ENCODE results near the gene FGF5. TPM values are rescaled to one million over a fixed set of nuclear protein-coding genes. Genes with fewer than 3 reads are reported as not detected.

FGF5 gene
- total and polyA plus RNA-seq, 12 donors = not detected

DNA sequence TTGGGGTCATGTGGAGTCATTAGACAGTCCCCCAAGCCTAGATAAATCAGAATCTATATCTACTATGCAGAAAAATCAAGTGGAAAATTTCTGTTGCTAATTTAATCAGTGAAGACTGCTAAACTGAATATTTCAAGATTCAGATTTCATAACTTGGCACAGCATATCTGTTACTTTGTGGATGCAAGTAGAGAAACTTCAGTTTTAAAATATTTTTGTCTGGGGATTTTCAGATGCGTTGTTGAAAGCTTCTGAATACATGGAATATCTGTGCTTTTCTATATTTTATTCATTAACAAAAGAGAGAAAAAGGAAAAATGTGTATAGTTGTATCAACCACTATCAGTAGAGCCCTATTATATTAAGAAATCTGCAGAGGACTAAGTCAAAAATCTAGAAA is 4.4 kb downstream of the FGF5 start:
- Histone ChIP-seq H3K27me3 (peaks cover 51% of the 10 kb centered on the region), H3K27ac (no peak overlapping the region), H3K9me3 (replicated peaks in 1 of 3) (no peaks in the 10 kb centered on the region), H3K4me1 (replicated peaks in 1 of 2) (peaks cover 0 to 6% of the 10 kb centered on the region in 2 donors), H3K36me3 (replicated peaks in 1 of 2) (no peaks in the 10 kb centered on the region), H3K4me3 (no peak overlapping the region)
- TF ChIP-seq, protein P1, sequence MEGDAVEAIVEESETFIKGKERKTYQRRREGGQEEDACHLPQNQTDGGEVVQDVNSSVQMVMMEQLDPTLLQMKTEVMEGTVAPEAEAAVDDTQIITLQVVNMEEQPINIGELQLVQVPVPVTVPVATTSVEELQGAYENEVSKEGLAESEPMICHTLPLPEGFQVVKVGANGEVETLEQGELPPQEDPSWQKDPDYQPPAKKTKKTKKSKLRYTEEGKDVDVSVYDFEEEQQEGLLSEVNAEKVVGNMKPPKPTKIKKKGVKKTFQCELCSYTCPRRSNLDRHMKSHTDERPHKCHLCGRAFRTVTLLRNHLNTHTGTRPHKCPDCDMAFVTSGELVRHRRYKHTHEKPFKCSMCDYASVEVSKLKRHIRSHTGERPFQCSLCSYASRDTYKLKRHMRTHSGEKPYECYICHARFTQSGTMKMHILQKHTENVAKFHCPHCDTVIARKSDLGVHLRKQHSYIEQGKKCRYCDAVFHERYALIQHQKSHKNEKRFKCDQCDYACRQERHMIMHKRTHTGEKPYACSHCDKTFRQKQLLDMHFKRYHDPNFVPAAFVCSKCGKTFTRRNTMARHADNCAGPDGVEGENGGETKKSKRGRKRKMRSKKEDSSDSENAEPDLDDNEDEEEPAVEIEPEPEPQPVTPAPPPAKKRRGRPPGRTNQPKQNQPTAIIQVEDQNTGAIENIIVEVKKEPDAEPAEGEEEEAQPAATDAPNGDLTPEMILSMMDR (IDR thresholded peaks at IDR 0.05) = no peak
- no peak for TF ChIP-seq POLR2A (IDR thresholded peaks at IDR 0.05)
- 3 to 70% (median 57%) methylated on average over 1 of the region's 1 CpG for WGBS, 4 donors
- no peak for DNase-seq
- intact Hi-C loops (cut with DNase I) = no loop called here

DNA sequence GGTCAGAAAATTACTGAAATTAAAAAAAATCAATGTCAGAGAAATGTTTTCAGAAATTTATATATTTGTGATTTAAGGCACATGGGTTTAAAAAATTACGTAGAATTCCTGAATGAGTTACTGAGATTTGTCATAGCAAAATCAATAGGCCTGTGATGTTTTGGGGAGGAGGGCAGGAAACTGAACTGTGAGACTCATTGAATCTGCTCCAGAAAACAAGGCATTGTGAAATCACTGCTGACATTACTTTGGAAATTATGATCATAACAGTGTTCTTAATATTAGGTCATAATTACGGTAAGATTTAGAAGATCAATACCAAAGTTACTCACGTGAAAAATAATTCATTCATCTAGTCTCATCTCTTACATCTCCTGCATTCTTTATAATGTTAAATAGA is 5.3 kb downstream of the FGF5 start:
- no peak for TF ChIP-seq POLR2A (IDR thresholded peaks at IDR 0.05)
- TF ChIP-seq, protein P1 (IDR thresholded peaks at IDR 0.05) = no peak
- Histone ChIP-seq H3K27me3 (peaks cover 43% of the 10 kb centered on the region), H3K36me3 (replicated peaks in 1 of 2) (no peaks in the 10 kb centered on the region), H3K27ac (no peak overlapping the region), H3K9me3 (replicated peaks in 1 of 3) (no peaks in the 10 kb centered on the region), H3K4me3 (no peak overlapping the region), H3K4me1 (replicated peaks in 1 of 2) (no peaks in the 10 kb centered on the region)
- no peak for DNase-seq
- intact Hi-C loops (cut with DNase I) = no loop called here
- WGBS, 4 donors = 68 to 84% (median 76%) methylated on average over 3 of the region's 3 CpGs

DNA sequence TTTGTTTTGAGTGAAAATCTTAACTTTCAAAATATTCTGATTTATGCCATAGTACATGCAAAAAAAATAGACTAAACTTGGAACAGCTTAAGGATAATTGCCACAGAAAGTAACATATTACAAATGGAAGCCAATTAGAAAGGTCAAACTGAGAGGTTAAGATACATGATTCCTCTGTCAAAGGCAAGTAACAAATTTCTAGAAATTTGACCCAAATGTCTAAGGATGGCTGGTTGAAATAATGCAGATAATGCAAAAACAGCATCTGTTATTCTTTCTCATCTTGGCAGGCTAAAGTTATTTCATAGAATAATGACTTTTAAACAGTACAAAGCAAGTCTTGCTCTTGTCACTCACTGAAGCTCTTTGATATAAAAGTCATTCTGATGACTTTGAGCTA is 10.5 kb downstream of the FGF5 start:
- Histone ChIP-seq H3K9me3 (replicated peaks in 1 of 3) (no peaks in the 10 kb centered on the region), H3K36me3 (replicated peaks in 1 of 2) (no peaks in the 10 kb centered on the region), H3K27ac (no peak overlapping the region), H3K27me3 (peaks cover 14% of the 10 kb centered on the region), H3K4me1 (replicated peaks in 1 of 2) (no peaks in the 10 kb centered on the region), H3K4me3 (no peak overlapping the region)
- intact Hi-C loops (cut with DNase I) = no loop called here
- DNase-seq = no peak
- no peak for TF ChIP-seq POLR2A (IDR thresholded peaks at IDR 0.05)
- TF ChIP-seq, protein P1 (IDR thresholded peaks at IDR 0.05) = no peak

- TF ChIP-seq, protein P1 (IDR thresholded peaks at IDR 0.05) = no peak
- no peak for TF ChIP-seq POLR2A (IDR thresholded peaks at IDR 0.05)
- no peak overlapping the region for H3K4me3 ChIP-seq
- intact Hi-C loops (cut with DNase I) = no loop called here
These were observed 13.3 kb downstream of the FGF5 start for GRCh38 chr4:80279751-80280150.

More at GRCh38 chr4:80279751-80280150, 13.3 kb downstream of the FGF5 start:
- H3K27ac ChIP-seq = no peak overlapping the region
- peaks cover 4% of the 10 kb centered on the region for H3K27me3 ChIP-seq
- H3K4me1 ChIP-seq (replicated peaks in 1 of 2) = no peaks in the 10 kb centered on the region
- no peak for DNase-seq
- no peaks in the 10 kb centered on the region for H3K36me3 ChIP-seq (replicated peaks in 1 of 2)
- H3K9me3 ChIP-seq (replicated peaks in 1 of 3) = no peaks in the 10 kb centered on the region
- WGBS, 4 donors = 82 to 94% (median 84%) methylated on average over 1 of the region's 1 CpG
